Duodenal mucosa (tissue), 2 donors: ENCODE results near the gene KRT85.
"Not testable (repeated sequence)": the region's sequence is repeated elsewhere in the genome, so short reads cannot be mapped to it uniquely, and the experiment has no call there.

Experiments used
- H3K27ac ChIP-seq: one replicate; pipeline ENCODE4 v1.7.0; 2013; ENCODE audit warnings: low read depth, low read length
- H3K27me3 ChIP-seq, 2 donors: one replicate each; pipeline ENCODE4 v1.7.0; 2013; ENCODE audit warnings: low read length in 2 of 2, control low read depth in 1 of 2; ENCODE audit not compliant: insufficient read depth in 2 of 2, control insufficient read depth in 1 of 2
- H3K36me3 ChIP-seq, 2 donors: one replicate each; pipeline ENCODE4 v1.7.0; 2013; ENCODE audit warnings: low read length in 2 of 2, control low read depth in 1 of 2; ENCODE audit not compliant: insufficient read depth in 2 of 2, control insufficient read depth in 1 of 2
- H3K4me1 ChIP-seq, 2 donors: one replicate each; pipeline ENCODE4 v1.7.0; 2013; ENCODE audit warnings: low read length in 2 of 2, control low read depth in 1 of 2; ENCODE audit not compliant: insufficient read depth in 2 of 2, control insufficient read depth in 1 of 2
- H3K4me3 ChIP-seq, 2 donors: one replicate each; pipeline ENCODE4 v1.7.0; 2013; ENCODE audit warnings: low read length in 2 of 2, low read depth in 1 of 2
- H3K9ac ChIP-seq, 2 donors: one replicate each; pipeline ENCODE4 v1.7.0; 2013; ENCODE audit warnings: low read length in 2 of 2, low read depth in 1 of 2
- H3K9me3 ChIP-seq, 2 donors: one replicate each; pipeline ENCODE4 v1.7.0; 2013; ENCODE audit warnings: low read length in 2 of 2, control low read depth in 1 of 2; ENCODE audit not compliant: control insufficient read depth in 1 of 2

The KRT85 gene

GRCh38 chr12:52351196-52352059 is 15.9 kb downstream of the KRT85 start:
- no peak overlapping the region for H3K9ac ChIP-seq
- H3K4me3 ChIP-seq: no peak overlapping the region
- no peak overlapping the region for H3K27ac ChIP-seq
- peaks cover 0 to 4% of the 10 kb centered on the region in 2 donors for H3K27me3 ChIP-seq
- no peaks in the 10 kb centered on the region for H3K9me3 ChIP-seq
- H3K36me3 ChIP-seq: no peaks in the 10 kb centered on the region
- peaks cover 7 to 13% of the 10 kb centered on the region in 2 donors for H3K4me1 ChIP-seq

GRCh38 chr12:52350786-52351185 is 16.5 kb downstream of the KRT85 start:
- peaks cover 0 to 4% of the 10 kb centered on the region in 2 donors for H3K27me3 ChIP-seq
- H3K36me3 ChIP-seq: no peaks in the 10 kb centered on the region
- H3K4me3 ChIP-seq: no peak overlapping the region
- peaks cover 7 to 13% of the 10 kb centered on the region in 2 donors for H3K4me1 ChIP-seq
- H3K9me3 ChIP-seq: no peaks in the 10 kb centered on the region
- H3K9ac ChIP-seq: no peak overlapping the region
- no peak overlapping the region for H3K27ac ChIP-seq

GRCh38 chr12:52350021-52350620 is 17.2 kb downstream of the KRT85 start:
- peaks cover 0 to 4% of the 10 kb centered on the region in 2 donors for H3K27me3 ChIP-seq
- peaks cover 7 to 13% of the 10 kb centered on the region in 2 donors for H3K4me1 ChIP-seq
- H3K4me3 ChIP-seq: no peak overlapping the region
- no peaks in the 10 kb centered on the region for H3K36me3 ChIP-seq
- no peak overlapping the region for H3K9ac ChIP-seq
- H3K9me3 ChIP-seq: no peaks in the 10 kb centered on the region
- H3K27ac ChIP-seq: no peak overlapping the region

GRCh38 chr12:52349196-52349595 is 18.1 kb downstream of the KRT85 start:
- Histone ChIP-seq H3K4me1 (peaks cover 7 to 13% of the 10 kb centered on the region in 2 donors), H3K9ac (no peak overlapping the region), H3K27me3 (no peaks in the 10 kb centered on the region), H3K27ac (no peak overlapping the region), H3K4me3 (no peak overlapping the region), H3K9me3 (no peaks in the 10 kb centered on the region), H3K36me3 (no peaks in the 10 kb centered on the region)

GRCh38 chr12:52347551-52348510 is 19.4 kb downstream of the KRT85 start:
- Histone ChIP-seq H3K4me1 (peaks cover 7 to 13% of the 10 kb centered on the region in 2 donors), H3K36me3 (no peaks in the 10 kb centered on the region), H3K9ac (no peak overlapping the region), H3K4me3 (no peak overlapping the region), H3K9me3 (peaks cover 4 to 6% of the 10 kb centered on the region in 2 donors), H3K27ac (no peak overlapping the region), H3K27me3 (no peaks in the 10 kb centered on the region)

GRCh38 chr12:52347016-52347415 is 20.3 kb downstream of the KRT85 start:
- H3K27me3 ChIP-seq: no peaks in the 10 kb centered on the region
- H3K36me3 ChIP-seq: no peaks in the 10 kb centered on the region
- H3K9me3 ChIP-seq: peaks cover 4 to 6% of the 10 kb centered on the region in 2 donors
- H3K9ac ChIP-seq: no peak overlapping the region
- peaks cover 7 to 13% of the 10 kb centered on the region in 2 donors for H3K4me1 ChIP-seq
- H3K27ac ChIP-seq: no peak overlapping the region
- no peak overlapping the region for H3K4me3 ChIP-seq

DNA sequence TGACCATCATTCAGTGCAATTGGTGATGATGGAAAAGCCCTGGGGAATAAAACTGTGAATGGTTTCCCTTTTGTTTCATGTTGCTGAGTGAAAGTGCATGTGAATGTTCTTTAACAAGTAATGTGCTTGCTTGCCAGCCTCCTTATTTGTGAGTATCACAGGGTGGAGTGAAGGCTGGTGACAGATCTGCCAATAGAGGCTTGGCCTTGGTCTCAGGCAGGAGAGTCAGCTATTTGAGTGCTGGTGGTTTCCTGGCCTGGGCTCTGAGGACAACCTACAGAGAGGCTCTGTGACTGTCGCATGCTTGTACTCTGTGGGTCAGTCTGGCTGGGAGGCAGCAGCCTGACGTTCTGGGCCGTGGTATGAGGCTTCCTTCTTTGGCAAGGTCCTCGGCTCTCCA is 20.7 kb downstream of the KRT85 start:
- Histone ChIP-seq H3K27me3 (peaks cover 0 to 2% of the 10 kb centered on the region in 2 donors), H3K27ac (no peak overlapping the region), H3K4me1 (peaks cover 7 to 13% of the 10 kb centered on the region in 2 donors), H3K36me3 (no peaks in the 10 kb centered on the region), H3K4me3 (no peak overlapping the region), H3K9me3 (peaks cover 4 to 6% of the 10 kb centered on the region in 2 donors), H3K9ac (no peak overlapping the region)

GRCh38 chr12:52345041-52345440 is 22.2 kb downstream of the KRT85 start:
- H3K4me1 ChIP-seq: peaks cover 7 to 13% of the 10 kb centered on the region in 2 donors

GRCh38 chr12:52344111-52344510 is 23.2 kb downstream of the KRT85 start:
- Histone ChIP-seq H3K9ac (no peak overlapping the region), H3K4me1 (peaks cover 7 to 13% of the 10 kb centered on the region in 2 donors), H3K9me3 (peaks cover 4 to 6% of the 10 kb centered on the region in 2 donors), H3K4me3 (no peak overlapping the region), H3K36me3 (no peaks in the 10 kb centered on the region), H3K27me3 (peaks cover 0 to 3% of the 10 kb centered on the region in 2 donors), H3K27ac (no peak overlapping the region)

More at GRCh38 chr12:52345041-52345440, 22.2 kb downstream of the KRT85 start:
- not testable (repeated sequence) for H3K4me3 ChIP-seq, H3K9ac ChIP-seq, H3K27me3 ChIP-seq, H3K9me3 ChIP-seq, H3K36me3 ChIP-seq, H3K27ac ChIP-seq
